Natural killer cell (primary cell): ENCODE data around the gene SLC8A1. TPM values are rescaled to one million over a fixed set of nuclear protein-coding genes. Genes with fewer than 3 reads are reported as not detected.

Experiments used
- ATAC-seq, 3 donors: fragments of 150-1000 bp in 2 of 3; fragments of 200-7000 bp in 1 of 3; cut with Tn5 transposase; 1 replicate in 1 of 3; 2 replicates in 2 of 3; pipeline ENCODE4 v1.10.0; 2021; ENCODE audit warnings: mild to moderate bottlenecking in 2 of 3, moderate library complexity in 2 of 3
- DNase-seq, 2 donors: peaks; one replicate each; pipeline versions ENCODE4 v3.0.0 to v3.0.0-alpha.2; 2013 to 2021; ENCODE audit warnings: mixed read lengths in 1 of 2
- H3K27ac ChIP-seq: one replicate; pipeline ENCODE4 v1.5.1; 2013; ENCODE audit warnings: mild to moderate bottlenecking, low read length
- H3K27me3 ChIP-seq: one replicate; pipeline ENCODE4 v1.6.1; 2013; ENCODE audit warnings: low read length; ENCODE audit not compliant: control insufficient read depth, insufficient read depth
- H3K36me3 ChIP-seq: one replicate; pipeline ENCODE4 v1.6.1; 2013; ENCODE audit warnings: low read length; ENCODE audit not compliant: control insufficient read depth, insufficient read depth
- H3K4me1 ChIP-seq: one replicate; pipeline ENCODE4 v1.6.1; 2013; ENCODE audit warnings: low read length; ENCODE audit not compliant: control insufficient read depth, insufficient read depth
- H3K4me3 ChIP-seq: one replicate; pipeline ENCODE4 v1.5.1; 2013; ENCODE audit warnings: low read length
- H3K9me3 ChIP-seq: one replicate; pipeline ENCODE4 v1.6.1; 2013; ENCODE audit warnings: low read length; ENCODE audit not compliant: control insufficient read depth, insufficient read depth
- H3K27ac Mint-ChIP-seq, 2 donors: one replicate each; pipeline ENCODE4 v1.8.0; 2022; ENCODE audit warnings: mild to moderate bottlenecking in 2 of 2, mixed read lengths in 2 of 2, moderate library complexity in 1 of 2
- H3K27me3 Mint-ChIP-seq, 2 donors: one replicate each; pipeline ENCODE4 v1.8.0; 2022; ENCODE audit warnings: low read depth in 2 of 2, mixed read lengths in 2 of 2
- H3K36me3 Mint-ChIP-seq: one replicate; pipeline ENCODE4 v1.8.0; 2022; ENCODE audit warnings: mixed read lengths
- H3K4me1 Mint-ChIP-seq, 2 donors: one replicate each; pipeline ENCODE4 v1.8.0; 2022; ENCODE audit warnings: mixed read lengths in 2 of 2
- H3K4me3 Mint-ChIP-seq: one replicate; pipeline ENCODE4 v1.8.0; 2022; ENCODE audit warnings: mild to moderate bottlenecking, moderate library complexity, mixed read lengths
- H3K9me3 Mint-ChIP-seq, 2 donors: one replicate each; pipeline ENCODE4 v1.8.0; 2022; ENCODE audit warnings: mixed read lengths in 2 of 2
- WGBS: methylation state at CpG from one replicate; pipeline ENCODE4 v1.1.7; 2013; ENCODE audit warnings: missing lambda C conversion rate; ENCODE audit not compliant: insufficient coverage; 5-methylcytosine and 5-hydroxymethylcytosine counted together
- intact Hi-C: fragments of 100-400 bp; cut with micrococcal nuclease; formaldehyde crosslinking; loops from one replicate; pipeline ENCODE4 v1.14.2; 2022
- total RNA-seq, 4 donors: library from RNA; stranded (reverse); fragments of 120-200 nt in 1 of 4; gene quantifications; one replicate each; pipeline versions ENCODE4 v1.2.3 to v1.2.4, GENCODE V29; 2013 to 2022
- TF ChIP-seq, protein P1 (sequence below): fragments of 200-600 bp; IDR thresholded peaks from one replicate; pipeline ENCODE4 v1.8.0; 2022; ENCODE audit warnings: antibody characterized with exemption

SLC8A1 gene
- total RNA-seq, 3 donors from 2014 or later (not counting 1 experiment from before 2014, with no cell fraction given) = 1.4 to 4.7 (median 3.6) TPM

DNA sequence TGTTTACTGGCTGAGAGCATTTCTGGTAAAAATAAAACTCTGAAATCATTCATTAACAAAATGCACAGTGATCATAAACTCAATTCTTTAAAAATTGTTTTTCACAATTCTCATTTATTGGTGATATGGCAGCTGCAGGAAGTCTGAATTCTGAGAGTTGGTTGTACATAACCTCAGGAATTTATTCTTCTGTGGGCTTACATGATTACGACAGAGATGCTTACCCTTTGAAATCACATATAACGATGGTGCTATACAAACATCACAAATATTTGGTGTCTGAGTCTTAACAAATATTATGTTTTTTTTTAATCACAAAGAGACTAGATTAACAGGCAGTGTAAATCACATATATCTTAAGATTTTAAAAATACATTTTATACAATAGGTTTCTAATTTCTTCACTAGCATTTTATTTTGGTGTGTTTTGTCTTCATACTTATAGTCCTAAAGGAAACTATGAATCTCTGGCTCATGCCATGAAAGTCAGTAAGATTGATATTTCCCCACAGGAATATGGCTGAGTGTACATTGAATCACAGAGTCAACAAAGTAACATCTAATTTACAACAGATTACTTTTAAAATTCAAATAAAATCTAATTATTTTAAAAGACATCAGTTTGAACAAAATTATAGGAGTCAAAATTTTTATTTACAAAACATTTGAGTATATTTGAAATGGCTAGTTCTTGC, 354.1 kb downstream of the SLC8A1 start:
- Mint-ChIP-seq H3K4me1 (no peaks in the 10 kb centered on the region), H3K27ac (no peak overlapping the region), H3K27me3 (no peaks in the 10 kb centered on the region), H3K36me3 (no peaks in the 10 kb centered on the region), H3K4me3 (no peak overlapping the region), H3K9me3 (no peaks in the 10 kb centered on the region)
- no peak overlapping the region for H3K4me3 ChIP-seq
- no peak for DNase-seq
- TF ChIP-seq, protein P1, sequence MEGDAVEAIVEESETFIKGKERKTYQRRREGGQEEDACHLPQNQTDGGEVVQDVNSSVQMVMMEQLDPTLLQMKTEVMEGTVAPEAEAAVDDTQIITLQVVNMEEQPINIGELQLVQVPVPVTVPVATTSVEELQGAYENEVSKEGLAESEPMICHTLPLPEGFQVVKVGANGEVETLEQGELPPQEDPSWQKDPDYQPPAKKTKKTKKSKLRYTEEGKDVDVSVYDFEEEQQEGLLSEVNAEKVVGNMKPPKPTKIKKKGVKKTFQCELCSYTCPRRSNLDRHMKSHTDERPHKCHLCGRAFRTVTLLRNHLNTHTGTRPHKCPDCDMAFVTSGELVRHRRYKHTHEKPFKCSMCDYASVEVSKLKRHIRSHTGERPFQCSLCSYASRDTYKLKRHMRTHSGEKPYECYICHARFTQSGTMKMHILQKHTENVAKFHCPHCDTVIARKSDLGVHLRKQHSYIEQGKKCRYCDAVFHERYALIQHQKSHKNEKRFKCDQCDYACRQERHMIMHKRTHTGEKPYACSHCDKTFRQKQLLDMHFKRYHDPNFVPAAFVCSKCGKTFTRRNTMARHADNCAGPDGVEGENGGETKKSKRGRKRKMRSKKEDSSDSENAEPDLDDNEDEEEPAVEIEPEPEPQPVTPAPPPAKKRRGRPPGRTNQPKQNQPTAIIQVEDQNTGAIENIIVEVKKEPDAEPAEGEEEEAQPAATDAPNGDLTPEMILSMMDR = no peak
- H3K27ac ChIP-seq = no peak overlapping the region
- no peaks in the 10 kb centered on the region for H3K4me1 ChIP-seq
- no peaks in the 10 kb centered on the region for H3K27me3 ChIP-seq
- WGBS = no CpG with 5 or more reads among the region's 2 CpGs
- no peaks in the 10 kb centered on the region for H3K36me3 ChIP-seq
- intact Hi-C loops = no loop called here
- H3K9me3 ChIP-seq = no peaks in the 10 kb centered on the region
- no peak for ATAC-seq

DNA sequence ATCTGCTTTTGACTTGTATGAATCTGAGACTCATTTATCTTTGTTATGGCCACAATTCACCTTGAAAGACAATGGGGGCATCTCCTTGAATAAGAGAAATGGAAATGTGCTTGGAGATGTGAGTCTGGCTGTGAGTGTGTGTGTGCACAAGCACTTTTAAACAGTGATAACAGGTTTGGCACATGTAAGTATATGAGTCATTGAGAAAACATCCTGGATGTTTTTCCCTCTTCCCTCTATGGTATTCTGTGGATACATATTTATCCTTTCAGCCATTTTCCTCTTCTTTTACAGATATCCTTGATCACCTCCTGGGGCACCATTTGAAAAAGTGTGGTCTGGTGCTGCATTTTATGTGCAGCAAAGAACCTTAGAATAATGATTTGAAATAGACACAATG, 355.5 kb downstream of the SLC8A1 start:
- Histone ChIP-seq H3K4me1 (no peaks in the 10 kb centered on the region), H3K27me3 (no peaks in the 10 kb centered on the region), H3K9me3 (no peaks in the 10 kb centered on the region), H3K27ac (no peak overlapping the region), H3K36me3 (no peaks in the 10 kb centered on the region), H3K4me3 (no peak overlapping the region)
- intact Hi-C loops = no loop called here
- DNase-seq (no peak), ATAC-seq (no peak)
- Mint-ChIP-seq H3K36me3 (no peaks in the 10 kb centered on the region), H3K9me3 (no peaks in the 10 kb centered on the region), H3K4me1 (no peaks in the 10 kb centered on the region), H3K4me3 (no peak overlapping the region), H3K27ac (no peak overlapping the region), H3K27me3 (no peaks in the 10 kb centered on the region)
- TF ChIP-seq, protein P1 = no peak

DNA sequence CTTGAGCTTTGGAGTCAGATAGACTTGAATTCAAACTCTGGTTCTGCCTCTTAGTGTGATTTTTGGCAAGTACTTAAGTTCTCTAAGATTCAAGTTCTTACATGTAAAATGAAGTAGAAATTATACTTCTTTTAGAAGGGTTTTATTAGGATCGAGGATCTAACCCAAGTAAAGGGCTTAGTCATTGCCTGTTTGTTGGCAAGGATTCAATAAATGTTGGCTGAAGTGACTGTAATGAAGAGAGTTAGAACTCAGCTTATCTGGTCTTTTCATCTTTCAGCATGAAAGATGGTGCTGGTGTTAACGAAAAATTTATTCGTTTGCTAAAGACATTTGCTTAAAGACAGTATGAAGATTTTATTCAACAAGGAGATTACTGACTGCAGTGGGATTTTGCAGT, 356.9 kb downstream of the SLC8A1 start:
- intact Hi-C loops = no loop called here
- TF ChIP-seq, protein P1 = no peak
- H3K4me1 ChIP-seq = no peaks in the 10 kb centered on the region
- DNase-seq (no peak), ATAC-seq (no peak)
- H3K27me3 ChIP-seq = no peaks in the 10 kb centered on the region
- H3K27ac ChIP-seq = no peak overlapping the region
- H3K27ac Mint-ChIP-seq = no peak overlapping the region
- H3K4me1 Mint-ChIP-seq = no peaks in the 10 kb centered on the region
- H3K27me3 Mint-ChIP-seq = no peaks in the 10 kb centered on the region
- no peaks in the 10 kb centered on the region for H3K36me3 ChIP-seq
- no peak overlapping the region for H3K4me3 ChIP-seq
- H3K4me3 Mint-ChIP-seq = no peak overlapping the region
- WGBS = 27% methylated on average over 3 of the region's 3 CpGs
- H3K9me3 ChIP-seq = no peaks in the 10 kb centered on the region
- no peaks in the 10 kb centered on the region for H3K9me3 Mint-ChIP-seq
- no peaks in the 10 kb centered on the region for H3K36me3 Mint-ChIP-seq

DNA sequence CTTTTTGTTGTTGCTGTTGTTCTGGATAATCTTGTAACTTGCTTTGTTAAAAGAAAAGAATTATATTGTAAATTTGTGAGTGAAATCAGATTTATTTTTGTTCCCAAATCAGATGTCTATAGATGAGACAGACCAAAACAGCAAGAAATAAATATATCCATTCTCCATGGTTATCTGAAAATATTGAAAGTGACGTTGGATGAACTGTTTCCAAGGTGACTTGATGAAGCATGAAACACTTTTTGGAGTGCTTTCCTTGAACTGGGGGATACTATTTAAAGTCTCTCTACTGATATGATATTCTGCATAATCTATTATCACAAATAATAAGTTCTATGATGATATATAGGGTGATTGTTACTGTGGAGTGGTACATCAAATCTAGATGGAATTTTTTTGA, 357.4 kb downstream of the SLC8A1 start:
- no peak overlapping the region for H3K27ac Mint-ChIP-seq
- intact Hi-C loops = no loop called here
- H3K36me3 Mint-ChIP-seq = no peaks in the 10 kb centered on the region
- TF ChIP-seq, protein P1 = no peak
- no peak for ATAC-seq
- Histone ChIP-seq H3K27me3 (no peaks in the 10 kb centered on the region), H3K27ac (no peak overlapping the region), H3K4me1 (no peaks in the 10 kb centered on the region), H3K9me3 (no peaks in the 10 kb centered on the region), H3K36me3 (no peaks in the 10 kb centered on the region), H3K4me3 (no peak overlapping the region)
- no peaks in the 10 kb centered on the region for H3K27me3 Mint-ChIP-seq
- H3K4me1 Mint-ChIP-seq = no peaks in the 10 kb centered on the region
- DNase-seq = no peak
- H3K4me3 Mint-ChIP-seq = no peak overlapping the region
- H3K9me3 Mint-ChIP-seq = no peaks in the 10 kb centered on the region
- no CpG with 5 or more reads among the region's 1 CpG for WGBS
